Left lung (tissue), 10 donors: ENCODE measurements around the gene MAP2K2. TPM values are rescaled to one million over a fixed set of nuclear protein-coding genes. Genes with fewer than 3 reads are reported as not detected.
A peak's percentile ranks its signal among the peaks of the same experiment; 100 is the strongest.

ENCODE experiments used
- ATAC-seq: fragments of 200-7000 bp; cut with Tn5 transposase; one replicate; pipeline ENCODE4 v1.9.1; 2020; ENCODE audit warnings: moderate library complexity
- DNase-seq, 4 donors: peaks; one replicate each; pipeline ENCODE4 v3.0.0-alpha.2; 2013 to 2020
- H3K27ac ChIP-seq, 2 donors: fragments of 200-600 bp; sonication (generic) in 1 of 2; one replicate each; pipeline versions ENCODE4 v1.5.0 to v1.8.0; 2020 to 2021
- H3K27me3 ChIP-seq, 2 donors: fragments of 200-600 bp; sonication (generic) in 1 of 2; one replicate each; pipeline versions ENCODE4 v1.5.0 to v1.8.0; 2020 to 2021
- H3K36me3 ChIP-seq, 2 donors: fragments of 200-600 bp; sonication (generic) in 1 of 2; one replicate each; pipeline versions ENCODE4 v1.5.0 to v1.8.0; 2020 to 2021
- H3K4me1 ChIP-seq, 2 donors: fragments of 200-600 bp; one replicate each; pipeline ENCODE4 v1.8.0; 2021
- H3K4me3 ChIP-seq, 2 donors: fragments of 200-600 bp; sonication (generic) in 1 of 2; one replicate each; pipeline versions ENCODE4 v1.5.0 to v1.8.0; 2020 to 2021; ENCODE audit warnings: mild to moderate bottlenecking in 1 of 2
- H3K9me3 ChIP-seq, 2 donors: fragments of 200-600 bp; sonication (generic) in 1 of 2; one replicate each; pipeline versions ENCODE4 v1.5.0 to v1.8.0; 2020 to 2021
- intact Hi-C, 2 donors: fragments of 100-400 bp; cut with DNase I; formaldehyde crosslinking; loops; one replicate each; pipeline versions ENCODE4 v1.11.2 to v1.14.2; 2022
- polyA plus RNA-seq, 6 donors: library from polyadenylated mRNA; unstranded; fragments of 120-200 nt; gene quantifications; one replicate each; pipeline ENCODE4 v1.2.1, GENCODE V29; 2013; ENCODE audit not compliant: insufficient read length in 6 of 6
- total RNA-seq, 2 donors: library from RNA; stranded (reverse); fragmentation: NEBNext Ultra II Directional; extraction: Animal tissue kit (Norgen Biotek cat#: 25700); gene quantifications; one replicate each; pipeline ENCODE4 v1.2.1, GENCODE V29; 2021
- TF ChIP-seq, protein P1 (sequence below), 2 donors: fragments of 200-600 bp; sonication (generic) in 1 of 2; IDR thresholded peaks; one replicate each; pipeline versions ENCODE4 v1.5.0 to v1.8.0; 2021; ENCODE audit warnings: antibody characterized with exemption in 2 of 2
- donor health status: DM: no; HTN: yes; CAD: no.
- donor health status: DM: no; HTN: no; CAD: no.

The MAP2K2 gene
- total and polyA plus RNA-seq, 8 donors, result 97.2 to 143 (median 117) TPM

DNA sequence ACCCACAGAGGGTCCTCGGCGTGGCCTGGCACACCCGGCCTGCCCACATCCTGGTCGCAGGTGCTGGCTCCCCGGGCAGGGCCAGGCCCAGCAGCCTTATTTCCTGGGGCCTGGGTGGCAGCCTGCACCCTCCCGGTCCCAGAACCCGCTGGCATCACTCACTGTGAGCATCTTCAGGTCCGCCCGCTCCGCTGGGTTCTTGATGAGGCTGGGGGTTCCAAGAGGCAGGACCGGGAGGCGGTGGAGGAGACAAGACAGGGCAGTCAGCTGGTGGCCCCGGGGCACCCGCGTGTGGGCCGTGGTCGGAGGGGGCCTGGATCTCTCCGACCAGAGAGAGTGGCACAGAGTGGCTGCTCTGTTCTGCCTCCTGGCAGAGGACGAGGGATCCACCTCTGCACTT lies 29.6 kb downstream of the MAP2K2 start:
- H3K27ac ChIP-seq, result no peak overlapping the region
- peak in 1 of 4 donors; percentile 73 for DNase-seq
- H3K4me1 ChIP-seq, result peaks cover 0 to 17% of the 10 kb centered on the region in 2 donors
- ATAC-seq, result no peak
- H3K27me3 ChIP-seq, result no peaks in the 10 kb centered on the region
- no peaks in the 10 kb centered on the region for H3K9me3 ChIP-seq
- peaks cover 0 to 96% of the 10 kb centered on the region in 2 donors for H3K36me3 ChIP-seq
- intact Hi-C loops, result no loop called here
- TF ChIP-seq, protein P1, sequence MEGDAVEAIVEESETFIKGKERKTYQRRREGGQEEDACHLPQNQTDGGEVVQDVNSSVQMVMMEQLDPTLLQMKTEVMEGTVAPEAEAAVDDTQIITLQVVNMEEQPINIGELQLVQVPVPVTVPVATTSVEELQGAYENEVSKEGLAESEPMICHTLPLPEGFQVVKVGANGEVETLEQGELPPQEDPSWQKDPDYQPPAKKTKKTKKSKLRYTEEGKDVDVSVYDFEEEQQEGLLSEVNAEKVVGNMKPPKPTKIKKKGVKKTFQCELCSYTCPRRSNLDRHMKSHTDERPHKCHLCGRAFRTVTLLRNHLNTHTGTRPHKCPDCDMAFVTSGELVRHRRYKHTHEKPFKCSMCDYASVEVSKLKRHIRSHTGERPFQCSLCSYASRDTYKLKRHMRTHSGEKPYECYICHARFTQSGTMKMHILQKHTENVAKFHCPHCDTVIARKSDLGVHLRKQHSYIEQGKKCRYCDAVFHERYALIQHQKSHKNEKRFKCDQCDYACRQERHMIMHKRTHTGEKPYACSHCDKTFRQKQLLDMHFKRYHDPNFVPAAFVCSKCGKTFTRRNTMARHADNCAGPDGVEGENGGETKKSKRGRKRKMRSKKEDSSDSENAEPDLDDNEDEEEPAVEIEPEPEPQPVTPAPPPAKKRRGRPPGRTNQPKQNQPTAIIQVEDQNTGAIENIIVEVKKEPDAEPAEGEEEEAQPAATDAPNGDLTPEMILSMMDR (IDR thresholded peaks at IDR 0.05), result no peak
- no peak overlapping the region for H3K4me3 ChIP-seq

DNA sequence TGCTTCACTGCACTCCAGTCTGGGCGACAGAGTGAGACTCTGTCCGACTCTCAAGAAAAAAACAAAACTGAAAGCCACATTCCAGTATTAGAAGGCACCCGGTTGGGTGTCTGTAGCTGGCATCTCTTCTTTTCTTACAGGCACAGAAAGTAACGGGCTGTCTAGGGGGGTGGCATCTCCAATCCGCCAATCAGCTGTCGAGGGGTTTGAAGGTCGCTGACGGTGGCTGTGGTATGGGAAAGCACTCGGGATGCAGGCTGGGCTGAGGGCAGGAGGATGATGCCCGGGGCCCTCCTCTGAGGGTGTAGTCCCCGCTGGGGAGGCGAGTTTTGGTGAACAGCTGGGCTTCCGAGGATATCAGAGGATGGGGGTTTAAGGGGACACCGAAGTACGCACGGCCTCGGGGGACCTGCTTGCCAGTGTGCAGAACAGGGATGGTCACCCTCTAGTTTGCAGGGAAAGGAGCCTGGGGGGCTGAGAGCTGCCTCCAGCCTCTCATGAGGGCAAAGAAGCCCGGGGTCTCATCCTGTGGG lies 30.2 kb downstream of the MAP2K2 start:
- no peak overlapping the region for H3K27ac ChIP-seq
- no peaks in the 10 kb centered on the region for H3K9me3 ChIP-seq
- no peak overlapping the region for H3K4me3 ChIP-seq
- DNase-seq (peak in 1 of 4 donors; percentile 50), ATAC-seq (no peak)
- no peaks in the 10 kb centered on the region for H3K27me3 ChIP-seq
- H3K36me3 ChIP-seq, result peaks cover 0 to 93% of the 10 kb centered on the region in 2 donors
- TF ChIP-seq, protein P1 (IDR thresholded peaks at IDR 0.05), result no peak
- intact Hi-C loops, result no loop called here
- peaks cover 0 to 22% of the 10 kb centered on the region in 2 donors for H3K4me1 ChIP-seq

DNA sequence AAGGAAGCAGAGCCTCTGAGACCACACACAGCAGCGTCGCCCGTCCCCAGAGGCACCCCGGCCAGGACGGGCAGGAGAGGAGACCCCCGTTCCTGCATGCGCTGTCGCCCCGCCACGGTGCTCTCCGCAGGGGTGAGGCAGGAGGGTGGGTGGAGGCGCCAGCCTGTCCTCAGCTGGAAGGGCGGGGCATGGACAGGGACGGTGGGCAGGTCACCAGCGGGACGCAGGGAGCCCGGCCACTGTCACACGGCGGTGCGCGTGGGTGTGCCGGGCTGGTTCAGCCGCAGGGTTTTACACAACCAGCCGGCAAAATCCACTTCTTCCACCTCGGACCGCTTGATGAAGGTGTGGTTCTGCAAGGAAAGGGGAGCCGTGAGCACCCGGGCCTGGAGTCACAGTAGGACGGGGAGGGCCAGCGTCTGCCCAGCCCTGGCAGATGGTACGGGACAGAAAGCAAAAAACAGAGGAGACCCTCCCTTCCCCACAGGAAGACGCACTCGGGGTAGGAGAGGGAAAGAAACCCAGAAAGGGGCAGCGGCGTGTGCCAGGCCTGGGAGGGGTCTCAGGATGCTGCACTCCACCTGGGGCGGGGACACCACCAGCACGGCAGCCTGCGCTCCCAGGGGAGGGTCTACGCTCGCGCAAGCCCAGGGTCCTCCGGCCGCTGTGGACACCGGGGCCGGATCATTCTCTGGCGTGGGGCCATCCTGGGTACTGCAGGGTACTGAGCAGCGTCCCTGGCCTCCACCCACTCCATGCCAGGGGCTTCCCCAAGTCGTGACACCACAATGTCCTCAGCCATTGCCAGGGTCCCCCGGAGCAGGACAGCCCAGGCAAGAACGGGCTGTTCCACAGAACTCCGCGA lies 33.3 kb downstream of the MAP2K2 start:
- H3K4me3 ChIP-seq, result no peak overlapping the region
- intact Hi-C loops, result no loop called here
- TF ChIP-seq, protein P1 (IDR thresholded peaks at IDR 0.05), result no peak
- DNase-seq (no peak), ATAC-seq (peak; percentile 9)
- H3K4me1 ChIP-seq, result peaks cover 0 to 48% of the 10 kb centered on the region in 2 donors
- peak overlapping the region in 1 of 2 donors; percentile 76 for H3K27ac ChIP-seq
- H3K9me3 ChIP-seq, result no peaks in the 10 kb centered on the region
- H3K36me3 ChIP-seq, result peaks cover 0 to 64% of the 10 kb centered on the region in 2 donors
- H3K27me3 ChIP-seq, result no peaks in the 10 kb centered on the region

DNA sequence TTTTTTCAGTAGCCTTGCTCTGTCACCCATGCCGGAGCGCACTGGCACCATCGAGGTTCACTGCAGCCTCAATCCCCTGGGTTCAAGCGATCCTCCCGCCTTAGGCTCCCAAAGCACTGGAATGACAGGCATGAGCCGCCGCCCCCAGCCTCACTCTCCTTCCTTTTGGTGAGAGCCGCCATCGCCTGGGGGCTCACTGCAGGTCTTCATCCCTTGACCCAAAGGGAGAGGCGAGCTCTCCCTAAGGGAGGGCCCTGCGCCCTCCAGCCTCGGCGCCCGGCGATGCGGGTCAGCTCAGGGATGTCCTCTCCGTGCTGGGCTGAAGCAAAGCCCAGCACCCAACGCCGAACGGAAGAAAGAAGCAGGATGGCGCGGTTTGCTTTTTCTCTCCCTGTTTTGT lies 34.0 kb downstream of the MAP2K2 start:
- intact Hi-C loops, result no loop called here
- TF ChIP-seq, protein P1 (IDR thresholded peaks at IDR 0.05), result no peak
- Histone ChIP-seq H3K4me1 (peaks cover 0 to 48% of the 10 kb centered on the region in 2 donors), H3K9me3 (no peaks in the 10 kb centered on the region), H3K27me3 (no peaks in the 10 kb centered on the region), H3K27ac (peak overlapping the region; percentile 44 to 76), H3K4me3 (peak overlapping the region in 1 of 2 donors; percentile 29), H3K36me3 (peaks cover 0 to 57% of the 10 kb centered on the region in 2 donors)
- ATAC-seq (no peak), DNase-seq (no peak)

DNA sequence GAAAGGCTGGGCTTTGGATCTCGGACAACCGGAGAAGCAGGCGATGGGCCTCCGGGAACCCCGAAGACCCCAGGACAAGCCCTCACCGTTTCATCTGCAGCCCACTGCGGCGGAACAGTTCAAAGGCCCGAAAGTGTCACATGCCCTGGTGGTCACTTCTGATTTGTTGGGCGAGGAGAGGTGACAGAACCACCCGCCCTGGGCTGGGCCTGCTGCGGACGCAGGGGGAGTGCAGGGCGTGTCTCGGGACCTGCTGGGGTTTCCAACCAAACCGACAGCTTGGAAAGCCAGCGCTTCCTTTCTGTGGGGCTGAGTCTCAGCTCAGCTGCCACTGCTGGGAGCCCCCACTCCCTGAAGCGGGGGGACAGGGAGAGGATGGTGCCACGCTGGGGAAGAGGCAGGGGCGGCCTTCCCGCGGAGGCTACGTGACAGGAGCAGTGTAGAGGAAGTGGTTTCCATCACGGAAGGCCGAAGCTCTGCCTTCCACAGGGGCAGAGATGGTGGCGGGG lies 34.5 kb downstream of the MAP2K2 start:
- Histone ChIP-seq H3K9me3 (no peaks in the 10 kb centered on the region), H3K4me3 (peak overlapping the region in 1 of 2 donors; percentile 29), H3K27me3 (no peaks in the 10 kb centered on the region), H3K27ac (peak overlapping the region; percentile 44 to 76), H3K36me3 (peaks cover 0 to 52% of the 10 kb centered on the region in 2 donors), H3K4me1 (peaks cover 0 to 50% of the 10 kb centered on the region in 2 donors)
- DNase-seq (peak in 2 of 4 donors; percentile 67 to 87), ATAC-seq (peak; percentile 60)
- TF ChIP-seq, protein P1 (IDR thresholded peaks at IDR 0.05), result no peak
- intact Hi-C loops, result no loop called here
